Measurements from ENCODE around the gene SDHB. TPM values are rescaled to one million over a fixed set of nuclear protein-coding genes. Genes with fewer than 3 reads are reported as not detected.
"Not testable (repeated sequence)": the region's sequence is repeated elsewhere in the genome, so short reads cannot be mapped to it uniquely, and the experiment has no call there.

Gene SDHB
- total and polyA plus RNA-seq, 9 donors = 83.6 to 118 (median 93.5) TPM

GRCh38 chr1:17066361-17067068 is 12.7 kb upstream of the SDHB start:
- peaks cover 9% of the 10 kb centered on the region for H3K9me3 ChIP-seq (replicated peaks; ENCODE audit: control insufficient read depth, low read depth, low read length)
- H3K4me3 ChIP-seq (ENCODE audit: low read length) = no peak overlapping the region
- DNase-seq = no peak
- 88% methylated on average over 6 of the region's 11 CpGs for WGBS (ENCODE audit: insufficient coverage)
- H3K36me3 ChIP-seq (ENCODE audit: control insufficient read depth, insufficient read depth, low read length) = no peaks in the 10 kb centered on the region
- H3K27me3 ChIP-seq (ENCODE audit: control insufficient read depth, insufficient read depth, low read length) = no peaks in the 10 kb centered on the region
- no peak overlapping the region for H3K27ac ChIP-seq (ENCODE audit: low read length)
- peaks cover 18% of the 10 kb centered on the region for H3K4me1 ChIP-seq (ENCODE audit: control insufficient read depth, insufficient read depth, low read length)

GRCh38 chr1:17065666-17066065 is 11.8 kb upstream of the SDHB start:
- Histone ChIP-seq H3K27me3 (ENCODE audit: control insufficient read depth, insufficient read depth, low read length) (no peaks in the 10 kb centered on the region), H3K4me1 (ENCODE audit: control insufficient read depth, insufficient read depth, low read length) (peaks cover 18% of the 10 kb centered on the region), H3K4me3 (ENCODE audit: low read length) (no peak overlapping the region), H3K9me3 (replicated peaks; ENCODE audit: control insufficient read depth, low read depth, low read length) (peaks cover 9% of the 10 kb centered on the region), H3K36me3 (ENCODE audit: control insufficient read depth, insufficient read depth, low read length) (no peaks in the 10 kb centered on the region), H3K27ac (ENCODE audit: low read length) (no peak overlapping the region)
- DNase-seq = no peak
- WGBS (ENCODE audit: insufficient coverage) = 90% methylated on average over 4 of the region's 7 CpGs

- peaks cover 36% of the 10 kb centered on the region for H3K4me1 ChIP-seq (ENCODE audit: control insufficient read depth, insufficient read depth, low read length)
- H3K4me3 ChIP-seq (ENCODE audit: low read length); H3K9me3 ChIP-seq (replicated peaks; ENCODE audit: control insufficient read depth, low read depth, low read length); DNase-seq; H3K27me3 ChIP-seq (ENCODE audit: control insufficient read depth, insufficient read depth, low read length); H3K36me3 ChIP-seq (ENCODE audit: control insufficient read depth, insufficient read depth, low read length): not testable (repeated sequence)
- WGBS (ENCODE audit: insufficient coverage) = 81% methylated on average over 4 of the region's 7 CpGs
- peak overlapping the region; percentile 84 for H3K27ac ChIP-seq (ENCODE audit: low read length)
Observed at GRCh38 chr1:17062751-17063150, 8.9 kb upstream of the SDHB start.

GRCh38 chr1:17061892-17062291 is 8.1 kb upstream of the SDHB start:
- H3K4me1 ChIP-seq (ENCODE audit: control insufficient read depth, insufficient read depth, low read length) = peaks cover 42% of the 10 kb centered on the region
- DNase-seq = no peak
- H3K9me3 ChIP-seq (replicated peaks; ENCODE audit: control insufficient read depth, low read depth, low read length) = peaks cover 9% of the 10 kb centered on the region
- no peak overlapping the region for H3K4me3 ChIP-seq (ENCODE audit: low read length)
- no peaks in the 10 kb centered on the region for H3K36me3 ChIP-seq (ENCODE audit: control insufficient read depth, insufficient read depth, low read length)
- 67% methylated on average over 2 of the region's 2 CpGs for WGBS (ENCODE audit: insufficient coverage)
- no peaks in the 10 kb centered on the region for H3K27me3 ChIP-seq (ENCODE audit: control insufficient read depth, insufficient read depth, low read length)
- H3K27ac ChIP-seq (ENCODE audit: low read length) = no peak overlapping the region

- 82% methylated on average over 2 of the region's 3 CpGs for WGBS (ENCODE audit: insufficient coverage)
- Histone ChIP-seq H3K4me1 (ENCODE audit: control insufficient read depth, insufficient read depth, low read length) (peaks cover 46% of the 10 kb centered on the region), H3K36me3 (ENCODE audit: control insufficient read depth, insufficient read depth, low read length) (no peaks in the 10 kb centered on the region), H3K4me3 (ENCODE audit: low read length) (no peak overlapping the region), H3K9me3 (replicated peaks; ENCODE audit: control insufficient read depth, low read depth, low read length) (peaks cover 9% of the 10 kb centered on the region), H3K27ac (ENCODE audit: low read length) (no peak overlapping the region), H3K27me3 (ENCODE audit: control insufficient read depth, insufficient read depth, low read length) (no peaks in the 10 kb centered on the region)
- no peak for DNase-seq
Observed at GRCh38 chr1:17061486-17061885, 7.7 kb upstream of the SDHB start.

- WGBS (ENCODE audit: insufficient coverage) = 7% methylated on average over 3 of the region's 11 CpGs
- no peak overlapping the region for H3K4me3 ChIP-seq (ENCODE audit: low read length)
- H3K36me3 ChIP-seq (ENCODE audit: control insufficient read depth, insufficient read depth, low read length) = no peaks in the 10 kb centered on the region
- peak overlapping the region; percentile 67 for H3K27ac ChIP-seq (ENCODE audit: low read length)
- no peak for DNase-seq
- H3K9me3 ChIP-seq (replicated peaks; ENCODE audit: control insufficient read depth, low read depth, low read length) = peaks cover 5% of the 10 kb centered on the region
- H3K4me1 ChIP-seq (ENCODE audit: control insufficient read depth, insufficient read depth, low read length) = peaks cover 57% of the 10 kb centered on the region
- H3K27me3 ChIP-seq (ENCODE audit: control insufficient read depth, insufficient read depth, low read length) = no peaks in the 10 kb centered on the region
Observed at GRCh38 chr1:17060306-17060749, 6.5 kb upstream of the SDHB start.

- WGBS (ENCODE audit: insufficient coverage) = 22% methylated on average over 8 of the region's 12 CpGs
Observed at GRCh38 chr1:17059391-17060305, 5.8 kb upstream of the SDHB start.

GRCh38 chr1:17056551-17056950 is 2.7 kb upstream of the SDHB start:
- DNase-seq = peak; percentile 57
- no peaks in the 10 kb centered on the region for H3K27me3 ChIP-seq (ENCODE audit: control insufficient read depth, insufficient read depth, low read length)
- WGBS (ENCODE audit: insufficient coverage) = 38% methylated on average over 3 of the region's 4 CpGs

More at GRCh38 chr1:17059391-17060305, 5.8 kb upstream of the SDHB start:
- Histone ChIP-seq H3K27ac (ENCODE audit: low read length) (peak overlapping the region; percentile 67), H3K36me3 (ENCODE audit: control insufficient read depth, insufficient read depth, low read length) (no peaks in the 10 kb centered on the region), H3K27me3 (ENCODE audit: control insufficient read depth, insufficient read depth, low read length) (no peaks in the 10 kb centered on the region), H3K9me3 (replicated peaks; ENCODE audit: control insufficient read depth, low read depth, low read length) (no peaks in the 10 kb centered on the region), H3K4me1 (ENCODE audit: control insufficient read depth, insufficient read depth, low read length) (peaks cover 61% of the 10 kb centered on the region), H3K4me3 (ENCODE audit: low read length) (no peak overlapping the region)
- peak; percentile 93 for DNase-seq

GRCh38 chr1:17055801-17056200 is 2.0 kb upstream of the SDHB start:
- H3K27me3 ChIP-seq (ENCODE audit: control insufficient read depth, insufficient read depth, low read length) = no peaks in the 10 kb centered on the region
- H3K4me3 ChIP-seq (ENCODE audit: low read length) = no peak overlapping the region
- peak overlapping the region; percentile 60 for H3K27ac ChIP-seq (ENCODE audit: low read length)
- 82% methylated on average over 4 of the region's 7 CpGs for WGBS (ENCODE audit: insufficient coverage)
- DNase-seq = no peak
- H3K4me1 ChIP-seq (ENCODE audit: control insufficient read depth, insufficient read depth, low read length) = peaks cover 53% of the 10 kb centered on the region
- no peaks in the 10 kb centered on the region for H3K9me3 ChIP-seq (replicated peaks; ENCODE audit: control insufficient read depth, low read depth, low read length)
- H3K36me3 ChIP-seq (ENCODE audit: control insufficient read depth, insufficient read depth, low read length) = peaks cover 4% of the 10 kb centered on the region

More at GRCh38 chr1:17056551-17056950, 2.7 kb upstream of the SDHB start:
- Histone ChIP-seq H3K4me3 (ENCODE audit: low read length) (no peak overlapping the region), H3K27ac (ENCODE audit: low read length) (peak overlapping the region; percentile 60), H3K9me3 (replicated peaks; ENCODE audit: control insufficient read depth, low read depth, low read length) (no peaks in the 10 kb centered on the region), H3K36me3 (ENCODE audit: control insufficient read depth, insufficient read depth, low read length) (peaks cover 4% of the 10 kb centered on the region), H3K4me1 (ENCODE audit: control insufficient read depth, insufficient read depth, low read length) (peaks cover 53% of the 10 kb centered on the region)

GRCh38 chr1:17053086-17053684 is 647 bp downstream of the SDHB start:
- peaks cover 34% of the 10 kb centered on the region for H3K4me1 ChIP-seq (ENCODE audit: control insufficient read depth, insufficient read depth, low read length)
- 0% methylated on average over 4 of the region's 12 CpGs for WGBS (ENCODE audit: insufficient coverage)
- DNase-seq = no peak
- peak overlapping the region; percentile 87 for H3K27ac ChIP-seq (ENCODE audit: low read length)
- H3K4me3 ChIP-seq (ENCODE audit: low read length) = peak overlapping the region; percentile 97
- peaks cover 13% of the 10 kb centered on the region for H3K36me3 ChIP-seq (ENCODE audit: control insufficient read depth, insufficient read depth, low read length)
- H3K27me3 ChIP-seq (ENCODE audit: control insufficient read depth, insufficient read depth, low read length) = no peaks in the 10 kb centered on the region
- no peaks in the 10 kb centered on the region for H3K9me3 ChIP-seq (replicated peaks; ENCODE audit: control insufficient read depth, low read depth, low read length)

Data from muscle of leg (tissue), 11 donors.